Measurements from ENCODE around the gene HAT1. TPM values are rescaled to one million over a fixed set of nuclear protein-coding genes. Genes with fewer than 3 reads are reported as not detected.

Gene HAT1
- total and polyA plus RNA-seq, 2 of the 4 experiments (the other 2 are of a cell fraction): 24.4 to 42.1 TPM

DNA sequence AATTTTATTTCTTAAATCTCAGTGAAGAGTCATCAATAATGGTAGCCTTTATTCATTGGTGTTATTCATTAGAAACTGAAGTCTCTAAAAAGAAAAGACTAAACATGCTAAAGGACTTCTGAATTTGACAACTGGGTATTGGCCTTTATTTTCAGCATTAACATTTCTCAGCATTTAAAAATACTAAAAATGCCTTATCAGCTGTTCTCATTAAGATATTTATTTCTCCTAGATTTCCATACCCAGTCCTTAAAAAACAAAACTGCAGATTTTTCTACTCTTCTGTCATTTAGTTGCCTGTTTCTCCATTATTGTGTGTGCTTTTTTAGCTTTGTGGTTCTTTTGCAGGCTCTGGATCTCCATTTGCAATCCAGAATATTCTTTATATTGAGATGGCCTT, 46.2 kb downstream of the HAT1 start:
- Histone ChIP-seq H3K14ac (replicated peaks; ENCODE audit: low read depth, low read length) (no peak overlapping the region), H3K4ac (ENCODE audit: low read depth, low read length) (no peak overlapping the region), H4K8ac (ENCODE audit: low read depth in 2 of 2, low read length in 2 of 2) (no peak overlapping the region), H2AFZ (replicated peaks; ENCODE audit: low read length, poor library complexity) (no peak overlapping the region), H3K56ac (ENCODE audit: extremely low read depth, insufficient read depth, low read length) (no peak overlapping the region), H3K9me1 (ENCODE audit: insufficient read depth, low read length) (0 out of 2 replicates have a peak, but pooled peaks cover 5% of the 10 kb centered on the region), H3K23ac (ENCODE audit: low read depth, low read length) (no peak overlapping the region), H3K4me3 (ENCODE audit: insufficient read depth, low read depth, low read length) (no peak overlapping the region), H4K5ac (ENCODE audit: low read depth, low read length) (no peak overlapping the region), H2BK5ac (ENCODE audit: low read depth, low read length, poor library complexity, severe bottlenecking) (no peak overlapping the region), H3K4me2 (ENCODE audit: low read depth, low read length) (no peak overlapping the region), H3K4me1 (ENCODE audit: control insufficient read depth, insufficient read depth, low read length) (no peaks in the 10 kb centered on the region), H3K18ac (ENCODE audit: low read depth, low read length) (no peak overlapping the region), H3K27me3 (ENCODE audit: control insufficient read depth, insufficient read depth, low read length) (no peaks in the 10 kb centered on the region), H4K91ac (ENCODE audit: insufficient read depth, low read depth, low read length) (no peak overlapping the region), H2AK5ac (ENCODE audit: low read depth, low read length) (no peak overlapping the region), H2BK20ac (ENCODE audit: low read depth, low read length) (no peak overlapping the region), H2AK9ac (replicated peaks; ENCODE audit: low read depth, low read length, poor library complexity) (no peak overlapping the region), H3K27ac (ENCODE audit: insufficient read depth, low read length) (no peak overlapping the region), H3K9me3 (ENCODE audit: control insufficient read depth, insufficient read depth, low read length) (no peaks in the 10 kb centered on the region), H2BK120ac (ENCODE audit: low read depth, low read length) (no peak overlapping the region), H3K9ac (ENCODE audit: low read depth, low read length) (no peak overlapping the region), H4K20me1 (ENCODE audit: insufficient read depth, low read length) (no peaks in the 10 kb centered on the region), H2BK15ac (ENCODE audit: low read depth, low read length) (no peak overlapping the region), H3K79me1 (ENCODE audit: low read depth in 1 of 2, low read length in 2 of 2) (peaks cover 8 to 17% of the 10 kb centered on the region in 2 experiments; a peak in 3 of 4 replicates), H3K36me3 (ENCODE audit: control insufficient read depth, insufficient read depth, low read length) (peaks cover 4% of the 10 kb centered on the region)
- in situ Hi-C loops (cut with MboI; ENCODE audit: low sequenced_read_pairs) (no loop called here), dilution Hi-C loops (cut with HindIII; ENCODE audit: low sequenced_read_pairs, unreplicated experiment) (no loop called here), intact Hi-C loops (cut with micrococcal nuclease) (no loop called here)
- CTCF ChIA-PET: interaction anchor here (1.0 kb wide), 1 partner anchor 10 kb away, joined by 3 read pairs; no protein-coding TSS in a partner anchor
- POLR2A ChIA-PET (ENCODE audit: unreplicated experiment): no interaction called here
- TF ChIP-seq CHD1 (IDR thresholded peaks at IDR 0.05; ENCODE audit: low read depth, low read length) (no peak), MAFK (IDR thresholded peaks at IDR 0.05; ENCODE audit: low read depth, low read length) (peak; percentile 75), CEBPB (IDR thresholded peaks at IDR 0.05; ENCODE audit: low read depth, low read length) (no peak), MAZ (IDR thresholded peaks at IDR 0.05; ENCODE audit: borderline replicate concordance, low read depth, low read length) (no peak), SMC3 (IDR thresholded peaks at IDR 0.05; ENCODE audit: low read depth, low read length) (no peak), NFE2L2 (IDR thresholded peaks at IDR 0.05; ENCODE audit: low read depth, low read length) (no peak)
- BruUV-seq (replicated peaks): no TSS peak
- DNase-seq: no peak
- ATAC-seq (ENCODE audit: low read depth): no peak

All from IMR-90 (cell line).